H1 (cell line): ENCODE results near the gene MEGF11. TPM values are rescaled to one million over a fixed set of nuclear protein-coding genes. Genes with fewer than 3 reads are reported as not detected.

ENCODE experiments used
- CEBPB ChIP-seq: IDR thresholded peaks from 2 replicates; pipeline ENCODE4 v1.6.1; 2012; ENCODE audit warnings: low read depth, low read length
- CHD1 ChIP-seq: IDR thresholded peaks from 2 replicates; pipeline ENCODE4 v1.6.1; 2012; ENCODE audit warnings: low read depth, low read length, improper control_type of control experiment
- CHD2 ChIP-seq: IDR thresholded peaks from 2 replicates; pipeline ENCODE4 v1.6.1; 2012; ENCODE audit warnings: low read length, improper control_type of control experiment
- CREB1 ChIP-seq: IDR thresholded peaks from 2 replicates; pipeline ENCODE4 v1.6.1; 2012; ENCODE audit warnings: inconsistent platforms
- EP300 ChIP-seq, 2 experiments: IDR thresholded peaks; 1 replicate in 1 of 2; 2 replicates in 1 of 2; pipeline ENCODE4 v1.6.1; 2011 to 2012; ENCODE audit warnings: low read depth in 2 of 2, low read length in 2 of 2, mild to moderate bottlenecking in 2 of 2, borderline replicate concordance in 1 of 2, inconsistent platforms in 1 of 2, moderate library complexity in 1 of 2
- HDAC2 ChIP-seq, 2 experiments: fragments of 300-600 bp in 1 of 2; sonication (generic) in 1 of 2; IDR thresholded peaks; 2 replicates each; pipeline ENCODE4 v1.6.1; 2011 to 2012; ENCODE audit warnings: low read depth in 2 of 2, low read length in 2 of 2, mild to moderate bottlenecking in 2 of 2, moderate library complexity in 2 of 2, borderline replicate concordance in 1 of 2, inconsistent platforms in 1 of 2
- HDAC6 ChIP-seq: IDR thresholded peaks from one replicate; pipeline ENCODE4 v1.7.1; 2012; ENCODE audit warnings: low read depth, mild to moderate bottlenecking, inconsistent platforms, low read length, moderate library complexity
- KDM4A ChIP-seq: IDR thresholded peaks from one replicate; pipeline ENCODE4 v1.7.1; 2012; ENCODE audit warnings: low read depth, mild to moderate bottlenecking, moderate library complexity, low read length, inconsistent platforms; ENCODE audit not compliant: severe bottlenecking
- SIN3A ChIP-seq, 2 experiments: IDR thresholded peaks in 1 of 2; conservative IDR thresholded peaks in 1 of 2; 2 replicates each; pipeline ENCODE4 v1.6.1; 2011 to 2012; ENCODE audit warnings: low read length in 2 of 2, improper control_type of control experiment in 1 of 2, low read depth in 1 of 2, mild to moderate bottlenecking in 1 of 2
- SIRT6 ChIP-seq: IDR thresholded peaks from one replicate; pipeline ENCODE4 v1.7.1; 2012; ENCODE audit warnings: low read length, inconsistent platforms
- SP1 ChIP-seq: IDR thresholded peaks from 2 replicates; pipeline ENCODE4 v1.6.1; 2011; ENCODE audit warnings: low read depth, low read length
- TBP ChIP-seq: IDR thresholded peaks from 2 replicates; pipeline ENCODE4 v1.6.1; 2011; ENCODE audit warnings: low read depth, low read length, improper control_type of control experiment
- TCF12 ChIP-seq: IDR thresholded peaks from 2 replicates; pipeline ENCODE4 v1.6.1; 2011; ENCODE audit warnings: low read depth, mild to moderate bottlenecking, low read length
- TEAD4 ChIP-seq: IDR thresholded peaks from 2 replicates; pipeline ENCODE4 v1.6.1; 2012; ENCODE audit warnings: low read depth, low read length, inconsistent platforms, mixed read lengths
- USF2 ChIP-seq: IDR thresholded peaks from 2 replicates; pipeline ENCODE4 v1.6.1; 2011; ENCODE audit warnings: low read length, improper control_type of control experiment
- polyA plus RNA-seq, 7 experiments: library from polyadenylated mRNA; depleted of rRNA in 3 of 7; stranded (reverse) in 5 of 7; unstranded in 2 of 7; fragments of >200 nt in 5 of 7; fragments of 200-250 nt in 2 of 7; gene quantifications; 1 replicate in 5 of 7; 2 replicates in 1 of 7; 4 replicates in 1 of 7; pipeline versions ENCODE4 v1.2.1 to v1.2.3, GENCODE V29; 2011 to 2013; ENCODE audit warnings: missing spikeins in 2 of 7, mixed read lengths in 2 of 7
- total RNA-seq: library from RNA; stranded (reverse); fragmentation: NEBNext Ultra II Directional; extraction: Animal tissue kit (Norgen Biotek cat#: 25700); gene quantifications from 2 replicates; pipeline ENCODE4 v1.2.1, GENCODE V29; 2021

MEGF11 gene
- total and polyA plus RNA-seq, 2 of the 8 experiments (the other 6 are each of a cell fraction or from before 2014, with no cell fraction given), result 4.4 to 4.8 TPM

GRCh38 chr15:66067687-66068086, 185.9 kb downstream of the MEGF11 start (continued):
- TF ChIP-seq SIRT6 (no peak), SIN3A (conservative IDR thresholded peaks at IDR 0.05 in 1 of 2, IDR thresholded peaks at IDR 0.05 in 1 of 2; ENCODE audit: low read depth in 1 of 2, low read length in 2 of 2) (0 out of 4 replicates have a peak, but pooled peaks of 1 of the 2 experiments have one; percentile 43), CHD1 (no peak), CHD2 (0 out of 2 replicates have a peak, but pooled peaks have one; percentile 24), TEAD4 (peak; percentile 94), HDAC2 (IDR thresholded peaks at IDR 0.05; ENCODE audit: borderline replicate concordance in 1 of 2, low read depth in 2 of 2, low read length in 2 of 2) (peak; percentile 19 to 28; a peak in 1 of 4 replicates), KDM4A (no peak), CREB1 (no peak), HDAC6 (no peak), CEBPB (no peak), EP300 (IDR thresholded peaks at IDR 0.05; ENCODE audit: borderline replicate concordance in 1 of 2, low read depth in 2 of 2, low read length in 2 of 2) (no peak), TBP (0 out of 2 replicates have a peak, but pooled peaks have one; percentile 44), USF2 (peak; percentile 28; the same call in 1 of the 2 replicates), SP1 (peak; percentile 74), TCF12 (peak; percentile 62; the same call in 1 of the 2 replicates)
